NCI-H2196 (cell line): ENCODE data around the gene MYH7B.

Experiments
- DNase-seq: peaks from one replicate; lab custom pipeline; 2025; ENCODE audit not compliant: unreplicated experiment; lab: John Stamatoyannopoulos, UW

Gene MYH7B

DNA sequence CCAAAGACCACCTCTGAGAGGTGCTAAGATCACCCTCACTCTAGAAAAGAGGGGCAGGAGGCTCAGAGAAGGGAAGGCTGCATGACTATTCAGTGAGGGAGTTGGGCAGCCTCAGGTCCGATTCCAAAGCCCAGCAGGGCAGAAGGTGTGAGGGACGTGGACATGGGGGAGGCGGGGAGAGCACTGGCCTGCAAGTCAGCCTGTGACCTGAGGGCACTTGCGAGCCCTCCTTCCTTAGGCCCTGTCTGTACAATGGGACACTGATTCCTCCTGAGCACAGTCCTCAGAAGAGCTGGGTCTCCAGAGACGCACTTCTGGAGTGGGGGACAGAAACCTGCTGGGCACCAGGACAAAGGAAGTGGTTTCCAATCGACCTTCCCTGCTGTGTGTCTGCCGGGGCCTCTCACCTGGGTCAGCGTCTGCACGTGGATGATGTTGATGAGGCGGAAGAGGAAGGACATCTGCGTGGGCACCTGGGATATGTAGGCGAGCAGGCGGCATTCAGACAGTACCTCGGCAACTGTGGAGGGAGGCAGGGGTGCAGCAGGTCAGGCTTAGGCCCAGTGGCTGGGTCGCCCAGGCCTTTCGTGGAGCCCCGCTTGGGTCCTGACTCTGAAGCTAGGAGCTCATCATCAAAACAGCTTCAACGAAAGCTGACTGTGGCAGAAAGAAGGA, 48.5 kb downstream of the MYH7B start:
- DNase-seq = no peak

DNA sequence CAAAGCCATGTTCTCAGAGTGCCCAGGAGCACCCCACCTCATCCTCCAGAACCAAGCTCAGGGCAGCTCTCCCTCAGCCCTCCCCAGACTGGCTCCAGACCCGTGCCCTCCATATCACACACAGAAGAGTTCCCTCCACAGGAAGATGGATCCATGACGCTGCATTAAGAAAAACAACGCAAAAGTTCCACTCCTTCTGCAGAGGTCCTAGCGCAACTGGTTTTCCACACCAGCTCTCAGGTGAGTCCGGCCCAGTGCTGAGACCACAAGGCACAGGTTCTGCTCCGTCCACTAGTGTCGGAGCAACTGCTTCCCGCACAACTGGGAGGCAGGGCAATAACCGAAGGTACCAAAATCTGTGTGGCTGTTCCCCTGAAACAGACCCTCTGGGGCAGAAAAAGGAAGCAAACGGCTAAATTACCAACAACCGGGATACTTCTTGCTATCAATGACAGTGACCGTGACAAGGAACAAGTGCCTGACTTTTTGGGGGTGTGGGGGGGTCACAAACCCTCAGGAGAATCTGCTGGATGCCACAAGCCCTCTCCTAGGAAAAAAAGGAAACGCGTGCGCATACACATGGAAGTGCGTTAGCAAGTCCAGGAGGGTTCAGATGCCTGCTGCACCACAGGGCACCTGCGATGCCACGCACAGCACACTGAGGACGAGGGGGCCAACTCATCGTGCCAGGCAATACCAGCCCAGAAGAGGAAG, 49.2 kb downstream of the MYH7B start:
- no peak for DNase-seq
